GM19467 (cell line): ENCODE results near the gene CARNS1.

Experiments
- ATAC-seq: cut with Tn5 transposase; IDR thresholded peaks from one replicate; pipeline ENCODE4 v1.9.1; 2021; ENCODE audit warnings: mild to moderate bottlenecking, moderate library complexity; ENCODE audit not compliant: unreplicated experiment

CARNS1 gene

DNA sequence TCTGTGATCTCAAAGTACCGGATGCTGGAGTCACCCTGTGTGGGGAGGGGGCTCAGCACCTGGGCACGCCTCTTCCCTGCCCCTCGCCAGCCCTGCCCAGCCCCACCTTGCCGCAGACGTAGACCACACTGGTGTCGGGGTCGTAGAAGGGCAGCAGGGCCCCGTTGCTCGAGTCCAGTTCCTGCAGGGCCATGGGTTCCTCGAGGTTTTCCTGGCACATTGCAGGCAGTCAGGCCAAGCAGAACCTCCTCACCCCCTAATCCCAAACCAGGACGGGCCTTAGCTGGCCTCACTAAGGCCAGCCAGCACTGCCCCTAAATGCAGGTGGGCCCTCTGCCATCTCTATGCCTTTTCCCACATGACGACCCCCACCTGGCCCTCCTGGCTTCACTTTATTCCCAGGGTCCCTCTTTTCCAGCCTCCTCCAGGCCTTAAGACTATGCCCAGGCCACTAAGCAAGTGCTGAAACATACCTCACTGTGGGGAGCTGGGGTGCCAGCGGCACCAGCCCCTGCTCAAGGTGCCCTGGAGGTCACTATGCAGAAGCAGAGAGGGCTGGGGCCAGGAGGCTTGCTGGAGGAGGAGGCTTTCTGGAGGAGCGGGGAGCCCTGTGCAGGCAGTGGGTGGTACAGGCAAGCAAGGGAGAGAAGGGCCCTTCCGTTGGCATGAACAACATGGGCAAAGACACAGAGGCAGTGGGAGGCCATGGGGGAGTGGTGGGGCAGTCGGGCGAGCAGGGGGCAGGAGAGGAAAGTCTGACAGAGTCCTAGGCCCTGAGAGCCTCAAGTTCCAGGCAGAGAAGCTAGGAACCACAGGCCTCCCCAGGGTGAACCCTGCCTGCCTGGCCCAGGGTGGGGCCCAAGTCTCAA lies 25.0 kb downstream of the CARNS1 start:
- ATAC-seq, result no peak

DNA sequence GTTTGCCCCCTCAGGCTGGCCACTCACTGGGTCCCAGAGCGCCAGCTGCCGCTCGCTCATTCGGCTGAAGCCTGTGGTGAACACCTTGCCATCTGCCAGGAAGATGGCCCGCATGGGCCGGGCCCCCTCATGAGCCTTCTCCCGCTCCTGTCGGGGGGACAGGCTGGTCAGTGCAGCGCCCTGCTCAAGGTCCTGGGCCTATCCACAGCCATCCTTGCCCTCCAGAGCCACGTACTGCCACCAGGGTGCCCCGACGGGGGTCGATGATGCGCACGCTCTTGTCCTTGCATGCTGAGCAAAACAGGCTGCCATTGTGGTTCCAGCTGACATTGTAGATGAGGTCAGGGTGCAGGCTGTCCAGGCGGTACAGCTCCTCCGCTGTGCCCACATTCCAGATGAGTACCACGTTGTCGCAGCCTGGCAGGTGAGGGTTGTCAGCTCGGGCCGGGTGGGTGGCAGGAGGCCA lies 25.7 kb downstream of the CARNS1 start:
- no peak for ATAC-seq

- no peak for ATAC-seq
Observed at GRCh38 chr11:67441731-67442351, 26.4 kb downstream of the CARNS1 start.

DNA sequence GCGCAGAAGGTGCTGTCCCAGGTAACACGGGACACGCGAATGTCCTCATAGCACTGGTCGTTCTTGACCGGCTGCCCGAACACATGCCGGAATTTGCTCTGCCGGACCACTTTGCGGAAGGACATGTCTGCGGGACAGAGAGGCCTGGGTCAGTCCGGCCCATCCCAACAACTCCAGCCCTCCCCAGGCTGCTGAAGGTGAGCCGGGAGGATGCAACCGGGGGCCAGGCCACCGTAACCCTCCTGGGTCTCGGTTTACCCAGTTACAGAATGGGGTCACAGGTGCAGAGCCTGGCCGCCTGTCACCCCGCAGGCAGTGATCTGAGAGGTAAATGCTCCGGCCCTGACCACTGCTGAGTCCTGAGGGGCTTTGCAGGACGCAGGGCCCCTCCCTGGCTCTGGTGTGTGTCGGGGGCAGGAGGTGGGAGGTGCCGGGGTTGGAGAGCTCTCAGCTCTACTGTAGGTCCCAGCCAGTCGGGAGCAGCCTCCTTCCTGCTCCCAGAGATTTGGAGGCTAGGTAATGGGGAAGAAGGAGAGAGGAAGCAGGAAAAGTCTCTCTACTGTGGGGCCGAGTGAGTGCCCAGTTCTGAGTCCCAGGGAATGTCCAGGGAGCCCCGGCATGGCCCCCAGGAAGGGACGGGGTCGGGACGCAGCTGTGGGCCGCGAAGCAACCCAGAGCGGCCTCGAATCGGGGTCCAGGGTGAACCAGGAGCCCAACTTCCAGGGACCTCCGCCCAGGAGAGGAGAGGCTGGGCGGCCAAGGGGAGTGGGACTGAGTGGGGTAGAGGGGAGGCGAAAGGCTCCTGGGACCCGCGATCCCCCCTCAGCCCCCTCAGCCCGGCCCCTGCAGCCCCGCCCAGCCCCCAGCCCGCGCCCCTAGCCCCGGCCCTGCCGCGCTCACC lies 27.3 kb downstream of the CARNS1 start:
- no peak for ATAC-seq

DNA sequence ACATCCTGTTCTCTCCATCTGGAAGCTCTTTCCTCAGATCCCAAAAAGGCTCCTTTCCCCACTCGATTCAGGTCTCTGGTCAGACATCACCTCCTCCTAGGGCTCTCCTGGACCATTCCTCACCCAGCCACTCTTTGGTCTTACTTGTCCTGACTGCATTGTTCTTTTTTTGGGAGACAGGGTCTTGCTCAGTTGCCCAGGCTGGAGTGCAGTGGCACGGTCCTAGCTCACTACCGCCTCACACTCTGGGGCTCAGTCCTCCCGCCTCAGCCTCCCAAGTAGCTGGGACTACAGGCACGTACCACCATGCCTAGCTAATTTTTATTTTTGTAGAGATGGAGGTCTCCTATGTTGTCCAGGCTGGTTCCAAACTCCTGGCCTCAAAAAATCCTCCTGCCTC lies 30.0 kb downstream of the CARNS1 start:
- ATAC-seq, result no peak

DNA sequence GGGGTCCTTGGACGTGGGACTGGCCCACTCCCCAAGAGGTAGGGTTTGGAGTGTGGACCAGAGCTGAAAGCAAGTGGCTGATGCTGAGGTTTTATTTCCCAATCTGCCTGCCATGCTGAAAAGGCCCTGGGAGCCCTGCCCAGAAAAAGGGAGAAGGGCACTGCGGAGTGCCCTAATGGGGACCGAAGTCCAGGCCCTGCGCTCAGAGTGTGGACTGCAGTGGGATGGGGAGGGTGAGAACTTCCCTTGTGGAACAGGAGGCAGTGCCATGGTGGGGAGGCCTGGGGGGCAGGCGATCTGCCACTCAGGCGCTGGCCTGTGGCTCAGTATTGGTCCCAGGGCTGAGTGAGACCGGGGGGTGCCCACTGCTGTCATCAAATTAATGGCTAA lies 32.7 kb downstream of the CARNS1 start:
- no peak for ATAC-seq

GRCh38 chr11:67449116-67449844 lies 33.8 kb downstream of the CARNS1 start:
- ATAC-seq, result no peak

DNA sequence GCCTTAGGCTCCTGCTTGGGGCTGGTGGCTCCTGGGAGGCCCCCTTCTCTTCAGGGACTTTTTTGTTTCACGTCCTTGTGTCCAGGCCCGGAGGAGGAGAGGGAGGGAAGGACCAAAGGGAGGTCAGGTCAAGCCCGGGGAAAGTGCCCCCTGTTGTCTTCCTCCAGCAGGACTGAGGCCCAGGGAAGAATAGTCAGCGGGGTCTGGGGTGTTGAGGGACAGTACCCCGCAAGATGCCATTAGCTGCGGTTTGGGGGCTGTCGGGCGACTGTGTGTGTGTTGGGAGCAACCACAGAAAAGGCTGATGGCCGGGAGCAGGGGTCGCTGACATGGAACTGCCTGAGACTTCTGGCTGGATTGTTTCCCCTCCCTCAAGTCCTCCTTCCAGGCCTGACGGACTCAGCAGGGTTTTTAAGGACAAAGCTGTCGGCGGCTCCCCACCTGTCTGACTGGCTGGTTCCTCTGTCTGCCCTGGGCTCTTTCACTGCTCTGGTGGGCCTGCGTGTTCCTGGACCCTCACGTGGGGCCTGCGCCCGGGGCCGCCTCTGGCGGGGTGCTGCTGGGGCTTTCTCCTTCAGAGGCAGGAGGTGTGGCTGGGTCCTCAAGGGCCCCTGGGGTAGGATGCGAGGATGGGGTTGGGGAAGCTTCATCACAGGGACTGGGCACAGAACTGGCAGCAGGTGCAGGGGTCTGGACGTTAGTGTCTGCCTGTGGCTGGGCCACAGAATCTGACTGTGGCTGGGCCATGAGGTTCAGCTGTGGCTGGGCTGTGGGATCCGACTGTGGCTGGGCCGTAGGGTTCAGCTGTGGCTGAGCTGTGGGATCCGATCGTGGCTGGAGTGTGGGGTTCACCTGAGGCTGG lies 35.5 kb downstream of the CARNS1 start:
- no peak for ATAC-seq

DNA sequence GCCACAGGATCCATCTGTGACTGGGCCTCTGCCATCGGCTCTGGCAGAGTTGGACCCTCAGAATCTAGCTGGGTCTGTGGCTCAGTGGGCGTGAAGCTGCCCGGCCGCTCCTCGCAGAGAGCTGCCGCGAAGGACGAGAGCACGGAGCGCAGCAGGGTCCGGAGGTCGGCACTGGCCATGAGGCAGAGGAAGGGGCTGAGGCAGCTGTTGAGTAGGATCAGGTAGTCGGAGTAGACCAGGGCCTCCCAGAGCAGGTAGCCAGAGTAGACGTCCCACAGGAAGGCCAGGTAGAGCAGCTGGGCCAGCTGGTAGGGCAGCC lies 36.1 kb downstream of the CARNS1 start:
- no peak for ATAC-seq

DNA sequence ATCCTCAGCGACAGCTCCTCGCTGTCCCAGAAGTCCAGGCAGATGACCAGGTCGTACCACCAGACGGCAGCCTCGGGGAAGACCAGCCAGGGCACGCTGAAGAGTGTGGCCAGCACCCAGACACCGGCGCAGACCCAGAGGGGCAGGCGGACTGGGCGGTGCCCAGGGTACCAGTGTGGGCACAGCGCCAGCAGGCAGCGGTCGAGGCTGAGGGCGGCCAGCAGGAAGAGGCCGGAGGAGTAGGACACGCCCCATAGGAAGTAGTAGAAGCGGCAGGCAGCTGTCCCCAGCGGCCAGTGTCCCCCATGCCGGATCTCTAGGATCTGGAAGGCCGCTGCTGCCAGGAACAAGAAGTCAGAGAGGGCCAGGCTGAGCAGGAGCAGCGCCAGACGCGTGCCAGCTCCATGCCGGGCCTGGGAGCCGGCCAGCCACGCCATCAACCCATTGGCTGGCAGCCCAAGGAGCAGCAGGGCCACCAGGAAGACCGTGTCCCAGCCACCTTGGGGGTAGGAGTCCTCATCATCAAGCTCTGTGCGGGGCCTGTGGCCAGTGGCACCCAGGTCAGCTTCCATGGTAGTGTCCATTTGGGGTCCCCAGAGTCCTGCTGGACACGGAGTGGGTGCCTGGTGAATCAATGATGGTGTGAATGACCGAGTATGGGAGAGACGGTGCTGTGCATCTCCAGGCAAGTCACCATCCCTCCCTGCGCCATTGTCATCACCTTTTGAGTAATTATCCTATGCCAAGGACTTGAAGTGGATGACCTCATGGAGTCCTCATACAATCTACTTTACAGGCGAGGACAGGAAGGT lies 36.9 kb downstream of the CARNS1 start, which contains the start of gene GPR152:
GPR152 (minus strand) TSS at position 589 of the 812 bp plus-strand sequence; CDS start at position 584, 5 bp downstream.
- no peak for ATAC-seq

DNA sequence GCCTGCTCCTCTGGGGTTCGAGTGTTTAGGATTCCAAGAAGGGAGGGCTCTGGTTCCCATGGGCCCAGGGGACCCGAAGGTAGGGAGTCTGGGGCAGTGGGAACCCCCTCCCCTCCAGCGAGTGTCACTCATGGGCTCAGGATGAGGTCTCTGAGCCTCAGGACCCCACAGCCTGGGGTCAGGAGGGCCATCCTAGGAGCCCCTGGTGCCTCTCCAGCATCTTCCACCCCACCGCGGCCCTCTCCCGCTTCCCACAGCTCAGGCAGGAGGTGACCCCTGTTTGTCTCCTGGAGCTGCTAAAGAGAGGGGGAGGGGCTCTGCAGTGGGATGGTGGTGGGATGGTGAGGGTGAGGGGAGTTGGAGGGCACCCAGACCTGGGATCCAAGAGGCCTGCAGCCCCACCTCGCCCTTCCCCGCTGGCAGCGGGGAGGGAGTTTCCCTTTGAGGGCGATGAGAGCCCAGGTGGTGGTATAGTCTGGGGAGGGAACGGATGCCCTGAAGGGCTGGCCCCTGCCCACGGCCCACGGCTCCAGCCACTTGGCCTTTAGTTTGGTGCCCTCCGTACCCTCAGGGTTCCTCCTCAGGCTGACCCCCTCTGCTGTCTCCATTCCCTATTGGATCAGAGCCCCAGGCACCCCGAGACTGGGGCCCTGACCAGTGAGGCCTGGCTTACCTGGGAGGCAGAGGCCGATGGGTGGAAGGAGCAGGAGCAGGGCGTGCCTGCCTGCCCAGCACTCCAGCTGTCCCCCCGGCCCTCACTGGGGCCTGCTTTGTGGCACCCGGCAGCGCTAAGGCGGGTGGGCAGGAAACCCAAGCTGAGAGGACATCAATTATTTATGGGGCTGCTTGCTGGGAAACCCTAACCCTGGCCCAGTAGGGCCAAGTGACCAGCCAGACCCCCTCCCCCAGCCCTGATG lies 38.6 kb downstream of the CARNS1 start:
- ATAC-seq, result no peak

- no peak for ATAC-seq
Observed at GRCh38 chr11:67455054-67455453, 39.6 kb downstream of the CARNS1 start, which contains the start of gene CABP4. TSS of gene CABP4 (plus strand) at chr11:67455354. CDS start at chr11:67455424, 70 bp downstream.

DNA sequence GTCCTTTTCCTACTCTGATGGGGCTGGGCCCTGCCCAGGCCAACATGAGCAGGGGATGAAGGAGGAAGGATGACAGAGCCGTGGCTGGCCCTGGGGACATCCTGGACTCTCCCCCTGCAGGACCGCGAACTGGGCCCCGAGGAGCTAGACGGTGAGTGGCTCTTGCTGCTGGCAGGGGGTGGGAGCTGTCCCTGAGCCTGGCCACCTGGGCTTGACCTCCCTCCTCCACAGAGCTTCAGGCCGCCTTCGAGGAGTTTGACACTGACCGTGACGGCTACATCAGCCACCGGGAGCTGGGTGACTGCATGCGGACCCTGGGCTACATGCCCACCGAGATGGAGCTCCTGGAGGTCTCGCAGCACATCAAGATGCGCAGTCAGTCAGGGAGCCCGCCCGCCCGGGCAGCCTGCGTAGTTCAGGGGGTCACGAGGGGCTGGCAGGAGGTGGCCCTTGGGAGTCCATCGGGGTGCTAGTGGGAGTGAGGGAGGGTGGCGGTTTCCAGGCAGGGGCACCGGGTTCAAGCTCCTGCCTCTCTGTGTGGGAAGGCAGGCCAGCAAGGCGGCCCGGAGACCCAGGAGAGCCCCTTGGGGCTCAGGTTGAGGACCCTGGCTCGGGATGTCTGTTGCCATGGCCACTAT lies 40.7 kb downstream of the CARNS1 start:
- ATAC-seq, result no peak

DNA sequence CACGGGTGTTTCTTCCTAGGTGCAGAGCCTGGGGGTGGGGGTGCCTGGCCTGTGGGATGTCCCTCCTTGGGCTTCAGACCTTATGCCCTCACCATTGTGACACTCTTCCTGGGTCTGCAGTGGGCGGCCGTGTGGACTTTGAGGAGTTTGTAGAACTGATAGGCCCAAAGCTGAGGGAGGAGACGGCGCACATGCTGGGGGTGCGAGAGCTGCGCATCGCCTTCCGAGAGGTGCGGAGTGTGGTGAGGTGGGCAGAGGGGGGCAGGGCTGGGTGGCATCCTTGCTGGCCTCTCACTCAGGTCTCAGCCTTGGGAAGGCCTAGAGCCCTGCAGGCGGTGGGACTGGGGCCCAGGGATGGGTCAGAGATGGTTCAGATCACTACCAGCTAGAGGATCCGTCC lies 42.0 kb downstream of the CARNS1 start:
- ATAC-seq, result no peak

GRCh38 chr11:67458266-67458665 lies 42.8 kb downstream of the CARNS1 start:
- ATAC-seq, result no peak

- ATAC-seq, result no peak
Observed at GRCh38 chr11:67463186-67463585, 47.7 kb downstream of the CARNS1 start.

DNA sequence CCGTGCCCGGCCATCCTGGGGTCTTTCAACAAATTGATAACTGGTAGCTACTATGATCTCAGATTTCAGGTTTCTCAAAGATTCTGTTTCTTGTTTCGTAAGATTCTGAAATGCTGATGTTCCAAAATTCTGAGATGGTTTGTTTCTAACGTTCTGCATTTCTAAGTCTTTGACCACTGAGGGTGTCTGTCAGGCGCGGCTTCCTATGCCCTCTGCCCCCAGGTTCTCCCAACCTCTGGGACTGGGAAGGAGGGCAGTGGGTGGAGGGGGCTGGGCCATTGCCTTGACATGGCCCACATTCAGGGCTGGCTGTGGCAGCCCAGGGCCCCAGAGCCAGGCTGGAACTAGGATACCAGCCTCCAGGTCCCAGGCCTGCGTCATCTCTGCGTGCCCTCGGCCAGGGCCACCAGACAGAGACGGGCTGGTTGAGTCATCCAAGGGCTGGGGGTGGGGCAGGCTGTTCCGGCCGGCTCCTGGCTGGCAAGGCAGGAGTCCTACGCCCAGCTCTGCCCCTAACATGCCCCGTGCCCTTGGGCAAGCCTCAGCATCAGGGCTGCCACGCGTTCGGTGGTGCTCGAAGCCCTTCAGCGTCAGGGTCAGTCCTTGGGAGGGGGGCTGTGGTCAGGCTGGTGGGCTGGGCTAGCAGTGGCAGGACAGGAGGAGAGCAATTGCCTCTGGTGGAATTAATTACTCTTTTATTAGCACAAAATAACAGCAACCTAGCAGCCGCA lies 48.4 kb downstream of the CARNS1 start:
- no peak for ATAC-seq
